GM19193 (cell line): ENCODE measurements around the gene MPP3.

Experiments
- POLR2A ChIP-seq: IDR thresholded peaks from 4 replicates; pipeline ENCODE4 v1.6.1; 2011; ENCODE audit not compliant: insufficient read depth, insufficient read length; ENCODE audit errors: extremely low read depth

The MPP3 gene

GRCh38 chr17:43823350-43824084 is 9.4 kb downstream of the MPP3 start:
- no peak for TF ChIP-seq POLR2A

DNA sequence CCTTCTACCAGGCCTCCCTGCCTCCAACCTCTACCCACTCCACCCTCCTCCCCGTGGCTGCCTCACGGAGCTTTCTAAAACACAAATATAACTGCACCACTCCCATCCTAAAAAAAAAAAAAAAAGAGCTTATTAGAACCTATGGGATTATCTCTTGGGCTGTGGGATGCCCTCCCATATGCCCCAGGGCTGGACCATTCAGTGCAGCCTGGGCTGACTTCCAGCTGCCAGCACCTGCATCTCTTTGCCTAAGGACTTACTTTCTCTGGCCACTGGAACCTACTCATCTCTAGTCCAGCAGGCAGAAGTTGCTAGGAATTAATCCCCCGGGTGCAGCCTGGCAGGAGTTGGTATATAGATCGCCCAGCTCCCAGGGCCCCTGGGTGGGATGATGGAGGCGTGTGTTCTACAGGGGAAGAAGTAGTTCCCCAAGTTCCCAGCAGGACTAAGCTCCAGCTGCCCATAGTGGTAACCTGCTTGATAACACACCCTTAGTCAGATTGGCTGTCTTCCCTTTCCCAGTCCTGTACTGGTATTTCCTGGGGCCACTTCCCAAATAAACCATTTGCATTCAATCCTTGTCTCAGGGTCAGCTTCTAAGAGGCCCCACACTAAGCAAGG is 10.3 kb downstream of the MPP3 start:
- TF ChIP-seq POLR2A, result no peak

GRCh38 chr17:43820759-43821158 is 12.2 kb downstream of the MPP3 start:
- TF ChIP-seq POLR2A, result no peak

DNA sequence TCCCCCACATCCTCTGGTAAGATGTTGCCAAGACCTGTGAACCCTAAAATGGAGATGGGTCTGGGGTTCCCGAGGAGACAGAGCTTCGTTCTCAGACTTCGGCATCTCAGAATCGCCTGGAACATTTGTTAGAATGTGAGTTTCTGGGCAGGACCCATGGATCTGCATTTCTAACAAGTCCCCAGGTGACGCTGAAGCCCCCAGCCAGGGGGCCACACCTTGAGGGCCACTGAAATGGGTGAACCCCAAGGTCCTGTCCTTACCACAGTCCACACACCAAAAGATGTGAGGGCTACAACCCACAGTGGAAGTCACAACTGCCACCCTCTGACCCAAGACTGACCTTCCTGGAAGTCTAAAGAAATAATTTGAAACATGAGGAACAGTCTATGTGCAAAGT is 14.0 kb downstream of the MPP3 start:
- no peak for TF ChIP-seq POLR2A

GRCh38 chr17:43817826-43818225 is 15.1 kb downstream of the MPP3 start:
- no peak for TF ChIP-seq POLR2A

- no peak for TF ChIP-seq POLR2A
These were observed 16.3 kb downstream of the MPP3 start for GRCh38 chr17:43816336-43817320.

DNA sequence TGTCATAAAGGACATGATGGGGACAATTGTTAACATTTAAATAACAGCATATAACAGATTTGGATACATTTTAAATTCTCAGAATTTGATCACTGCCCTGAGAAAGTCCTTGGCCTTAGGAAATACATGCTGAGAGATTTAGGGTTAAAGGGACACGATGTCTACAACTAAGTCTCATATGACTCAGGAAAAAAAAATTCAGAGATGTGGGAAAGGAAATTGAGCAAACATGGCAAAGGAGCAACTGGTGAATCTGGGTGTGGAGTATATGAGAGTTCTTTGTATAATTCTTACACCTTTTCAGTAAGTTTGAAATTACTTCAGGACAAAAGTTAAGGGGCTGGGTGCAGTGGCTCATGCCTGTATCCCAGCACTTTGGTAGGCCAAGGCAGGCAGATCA is 18.2 kb downstream of the MPP3 start:
- TF ChIP-seq POLR2A, result no peak

DNA sequence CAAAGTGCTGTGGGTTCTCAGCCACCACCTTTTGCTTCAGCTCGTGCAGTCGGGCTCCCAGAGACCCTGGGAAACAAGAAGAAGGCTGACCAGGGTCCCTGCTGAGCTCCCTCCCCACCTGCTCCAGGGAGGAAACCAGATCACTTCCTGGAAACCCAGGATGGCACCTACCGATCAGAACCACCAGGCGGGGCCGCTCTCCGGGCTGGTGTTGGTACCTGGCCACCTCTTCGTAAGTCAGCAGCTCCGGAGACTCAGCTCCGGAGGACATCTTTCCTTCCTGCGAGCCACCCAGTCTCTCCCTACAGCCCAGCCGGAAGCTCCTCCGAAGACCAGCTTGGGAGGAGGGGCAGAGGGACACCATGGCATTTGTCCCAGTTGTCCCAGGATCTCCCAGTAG is 18.9 kb downstream of the MPP3 start:
- TF ChIP-seq POLR2A, result no peak

GRCh38 chr17:43813386-43813785 is 19.6 kb downstream of the MPP3 start:
- no peak for TF ChIP-seq POLR2A

DNA sequence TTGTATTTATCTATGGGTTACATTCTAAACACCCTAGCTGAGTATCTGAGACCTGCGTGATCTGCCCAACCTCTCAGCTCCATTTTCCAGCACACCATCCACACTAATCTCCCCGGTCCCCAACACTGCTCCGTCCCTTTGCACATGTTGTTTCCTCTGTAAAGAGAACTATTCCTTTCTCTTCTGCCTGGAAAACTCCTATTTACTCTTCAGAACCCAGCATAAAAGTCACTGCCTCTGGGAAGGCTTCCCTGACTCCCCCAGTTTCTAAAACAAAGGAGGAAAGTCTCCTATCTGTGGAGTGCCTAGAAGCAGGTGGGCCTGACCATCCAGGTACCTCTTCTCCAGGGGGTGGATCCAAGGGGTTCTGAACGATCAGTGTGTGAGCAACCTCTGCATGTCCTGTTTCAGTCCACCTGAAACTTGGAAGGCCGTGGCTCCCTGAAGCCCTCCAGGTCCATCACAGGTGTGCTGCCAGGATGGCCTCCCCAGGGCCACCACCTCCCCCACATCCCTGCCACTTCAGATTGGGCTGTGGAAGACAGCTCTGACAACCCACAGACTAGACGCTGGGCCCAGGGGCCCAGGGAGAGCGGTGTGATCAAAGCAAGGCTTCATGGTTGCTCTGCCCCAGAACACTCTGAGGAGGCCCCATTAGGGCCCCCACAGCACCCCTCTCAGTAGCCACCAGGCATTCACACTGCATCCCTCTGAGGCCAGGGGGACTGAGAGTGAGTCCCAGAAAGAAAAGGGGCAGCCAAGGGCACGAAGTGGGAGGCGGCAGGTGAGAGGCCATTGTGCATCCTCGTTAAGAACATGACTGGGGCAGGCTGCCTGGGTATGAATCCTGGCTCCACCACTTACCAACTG is 20.3 kb downstream of the MPP3 start:
- TF ChIP-seq POLR2A, result no peak

DNA sequence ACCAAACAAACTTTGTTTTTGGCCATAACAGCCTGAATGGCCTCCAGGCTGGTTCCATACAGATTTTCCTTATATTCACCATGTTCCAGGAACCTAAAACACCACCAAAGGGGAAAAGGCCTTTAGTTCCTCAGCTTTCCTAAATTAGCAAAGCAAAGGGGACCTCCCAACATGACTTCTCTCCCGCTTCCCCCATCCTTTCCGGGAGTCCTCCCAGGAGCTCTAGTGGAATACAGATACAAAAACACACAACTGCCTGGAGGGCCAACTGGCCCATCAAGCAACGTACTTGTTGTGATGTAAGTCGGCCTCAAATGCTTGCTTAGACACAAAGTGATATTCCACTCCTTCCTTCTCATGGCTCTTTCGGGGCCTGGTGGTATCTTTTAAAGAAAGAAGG is 22.1 kb downstream of the MPP3 start:
- no peak for TF ChIP-seq POLR2A

DNA sequence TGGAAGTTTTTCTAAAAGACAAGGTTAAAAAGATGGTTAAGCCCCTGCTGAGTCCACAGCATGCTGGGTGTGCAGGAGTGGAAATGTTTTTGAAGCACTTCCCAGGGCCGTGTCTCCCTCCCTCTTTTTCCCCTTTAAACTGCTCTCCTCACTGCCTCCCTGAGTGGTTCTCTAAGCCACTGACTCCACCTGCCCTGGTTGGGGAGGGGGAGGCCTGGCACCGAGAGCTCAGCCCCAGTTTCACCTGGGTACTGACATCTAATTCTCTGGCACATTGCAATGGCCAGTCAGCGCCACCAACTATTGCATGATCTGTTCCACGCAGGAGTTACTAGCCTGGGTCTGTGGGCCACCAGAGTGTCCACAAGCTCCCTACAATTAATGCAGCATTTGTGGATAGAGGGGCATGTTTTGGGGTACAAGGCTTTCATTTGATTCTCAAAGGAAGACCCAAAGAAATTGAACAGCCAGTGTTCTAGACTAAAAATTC is 22.7 kb downstream of the MPP3 start:
- TF ChIP-seq POLR2A, result no peak

DNA sequence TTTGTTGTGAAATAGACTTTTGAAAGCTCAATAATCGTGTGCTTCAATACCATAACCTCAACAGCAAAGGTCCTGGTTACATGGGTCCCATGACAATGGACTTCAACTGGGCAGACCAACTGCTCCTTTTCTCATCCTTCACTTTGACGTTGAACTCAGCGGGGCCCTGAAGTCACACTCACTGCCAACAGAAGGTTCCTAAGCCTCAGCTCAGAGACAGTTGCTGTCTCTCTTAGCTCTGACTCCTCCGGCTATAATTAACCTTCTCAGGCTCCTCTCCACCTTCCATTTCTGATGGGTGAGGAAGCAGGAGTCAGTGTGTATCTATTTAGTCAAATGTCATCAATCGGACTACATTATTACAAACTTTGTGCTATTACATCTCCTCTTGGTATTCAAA is 23.8 kb downstream of the MPP3 start:
- TF ChIP-seq POLR2A, result no peak

DNA sequence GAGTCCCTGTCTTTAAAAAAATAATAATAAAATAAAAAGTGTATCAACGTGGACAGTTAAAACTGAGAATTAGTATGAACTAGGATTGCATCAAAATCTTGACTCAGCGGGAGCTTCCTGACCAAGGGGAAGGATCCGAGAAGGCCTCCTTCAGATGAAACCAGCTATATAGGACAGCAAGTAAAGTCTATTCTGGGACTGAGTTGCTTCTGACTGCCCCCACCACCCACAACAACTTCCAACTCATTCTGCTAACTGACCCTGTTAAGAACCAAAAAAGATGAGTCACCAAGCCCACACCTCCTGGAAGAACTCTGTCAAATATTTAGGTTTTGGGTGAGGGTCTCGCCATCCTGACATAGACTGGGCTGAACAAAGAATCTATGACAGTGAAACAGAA is 24.9 kb downstream of the MPP3 start:
- no peak for TF ChIP-seq POLR2A
